DOHH2 (cell line): Measurements from ENCODE around the gene CLEC12A.

Source experiments
- EZH2phosphoT487 ChIP-seq: fragments of 200-600 bp; sonication (generic); IDR thresholded peaks from 2 replicates; pipeline ENCODE4 v1.6.1; 2017; ENCODE audit warnings: borderline replicate concordance, mild to moderate bottlenecking, antibody characterized with exemption, low read length, moderate library complexity, mixed read lengths
- TF ChIP-seq, protein P1 (sequence below): fragments of 200-600 bp; sonication (generic); IDR thresholded peaks from one replicate; pipeline ENCODE4 v1.5.1; 2014; ENCODE audit warnings: antibody characterized with exemption, mild to moderate bottlenecking, low read depth, low read length; ENCODE audit not compliant: poor library complexity, severe bottlenecking

DNA sequence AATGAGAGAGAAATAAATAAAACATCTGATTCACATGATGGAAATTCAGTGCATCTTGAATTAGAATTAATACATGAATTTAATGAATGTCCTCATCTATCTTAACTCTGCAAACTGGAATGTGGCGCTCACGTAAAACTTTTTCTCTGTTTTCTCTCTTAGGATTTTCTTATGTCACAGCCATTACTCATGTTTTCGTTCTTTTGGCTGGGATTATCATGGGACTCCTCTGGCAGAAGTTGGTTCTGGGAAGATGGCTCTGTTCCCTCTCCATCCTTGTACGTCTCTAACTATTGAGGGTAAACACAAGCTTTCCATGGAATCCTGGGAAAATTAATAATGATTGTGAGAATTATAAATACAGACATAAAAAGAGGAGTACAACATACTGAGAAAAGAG is 44.2 kb downstream of the CLEC12A start:
- TF ChIP-seq, protein P1, sequence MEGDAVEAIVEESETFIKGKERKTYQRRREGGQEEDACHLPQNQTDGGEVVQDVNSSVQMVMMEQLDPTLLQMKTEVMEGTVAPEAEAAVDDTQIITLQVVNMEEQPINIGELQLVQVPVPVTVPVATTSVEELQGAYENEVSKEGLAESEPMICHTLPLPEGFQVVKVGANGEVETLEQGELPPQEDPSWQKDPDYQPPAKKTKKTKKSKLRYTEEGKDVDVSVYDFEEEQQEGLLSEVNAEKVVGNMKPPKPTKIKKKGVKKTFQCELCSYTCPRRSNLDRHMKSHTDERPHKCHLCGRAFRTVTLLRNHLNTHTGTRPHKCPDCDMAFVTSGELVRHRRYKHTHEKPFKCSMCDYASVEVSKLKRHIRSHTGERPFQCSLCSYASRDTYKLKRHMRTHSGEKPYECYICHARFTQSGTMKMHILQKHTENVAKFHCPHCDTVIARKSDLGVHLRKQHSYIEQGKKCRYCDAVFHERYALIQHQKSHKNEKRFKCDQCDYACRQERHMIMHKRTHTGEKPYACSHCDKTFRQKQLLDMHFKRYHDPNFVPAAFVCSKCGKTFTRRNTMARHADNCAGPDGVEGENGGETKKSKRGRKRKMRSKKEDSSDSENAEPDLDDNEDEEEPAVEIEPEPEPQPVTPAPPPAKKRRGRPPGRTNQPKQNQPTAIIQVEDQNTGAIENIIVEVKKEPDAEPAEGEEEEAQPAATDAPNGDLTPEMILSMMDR = no peak
- no peak for TF ChIP-seq EZH2phosphoT487
